Heart right ventricle (tissue), 16 donors: ENCODE data around the gene HIRIP3. TPM values are rescaled to one million over a fixed set of nuclear protein-coding genes. Genes with fewer than 3 reads are reported as not detected.

Experiments
- ATAC-seq, 8 donors: fragments of 200-7000 bp; cut with Tn5 transposase; one replicate each; pipeline ENCODE4 v1.9.1; 2020; ENCODE audit warnings: mild to moderate bottlenecking in 8 of 8, moderate library complexity in 8 of 8, moderate number of reproducible peaks in 1 of 8
- DNase-seq, 2 donors: peaks; one replicate each; pipeline ENCODE4 v3.0.0-alpha.2; 2020
- H3K27ac ChIP-seq, 10 donors: fragments of 200-600 bp; sonication (generic) in 2 of 10; one replicate each; pipeline versions ENCODE4 v1.5.0 to v1.8.0; 2020 to 2022; ENCODE audit warnings: mild to moderate bottlenecking in 3 of 10
- H3K27me3 ChIP-seq, 7 donors: fragments of 200-600 bp; one replicate each; pipeline ENCODE4 v1.8.0; 2021 to 2022; ENCODE audit warnings: mild to moderate bottlenecking in 2 of 7
- H3K36me3 ChIP-seq, 9 donors: fragments of 200-600 bp; sonication (generic) in 1 of 9; one replicate each; pipeline versions ENCODE4 v1.5.0 to v1.8.0; 2020 to 2022; ENCODE audit warnings: mild to moderate bottlenecking in 2 of 9
- H3K4me1 ChIP-seq, 9 donors: fragments of 200-600 bp; sonication (generic) in 1 of 9; one replicate each; pipeline versions ENCODE4 v1.5.0 to v1.8.0; 2020 to 2022; ENCODE audit warnings: mild to moderate bottlenecking in 4 of 9
- H3K4me3 ChIP-seq, 10 donors: fragments of 200-600 bp; sonication (generic) in 2 of 10; one replicate each; pipeline versions ENCODE4 v1.5.0 to v1.8.0; 2020 to 2022; ENCODE audit warnings: mild to moderate bottlenecking in 7 of 10, moderate library complexity in 2 of 10
- H3K9me3 ChIP-seq, 11 donors: fragments of 200-600 bp in 10 of 11; sonication (generic) in 2 of 11; one replicate each; pipeline versions ENCODE4 v1.5.0 to v1.8.0; 2013 to 2022; ENCODE audit warnings: mild to moderate bottlenecking in 2 of 11, control low read depth in 1 of 11, moderate library complexity in 1 of 11
- CTCF ChIP-seq, 9 donors: fragments of 200-600 bp; sonication (generic) in 2 of 9; IDR thresholded peaks; one replicate each; pipeline versions ENCODE4 v1.5.0 to v1.8.0; 2021 to 2022; ENCODE audit warnings: antibody characterized with exemption in 9 of 9, mild to moderate bottlenecking in 5 of 9, moderate library complexity in 1 of 9
- WGBS, 2 donors: extraction: QIAGEN DNeasy Blood & Tissue Kit; methylation state at CpG; one replicate each; pipeline ENCODE4 v1.1.7; 2013; ENCODE audit warnings: inconsistent platforms in 1 of 2; 5-methylcytosine and 5-hydroxymethylcytosine counted together
- intact Hi-C, 10 donors: fragments of 100-400 bp; cut with DNase I; formaldehyde crosslinking; loops; one replicate each; pipeline versions ENCODE4 v1.11.1 to v1.14.2; 2022
- polyA plus RNA-seq, 2 donors: library from polyadenylated mRNA; stranded (reverse); fragments of 200-250 nt; gene quantifications; one replicate each; pipeline ENCODE4 v1.2.3, GENCODE V29; 2013
- total RNA-seq, 10 donors: library from RNA; stranded (reverse); fragmentation: NEBNext Ultra II Directional in 3 of 10; extraction: Animal tissue kit (Norgen Biotek cat#: 25700) in 3 of 10; gene quantifications; one replicate each; pipeline versions ENCODE4 v1.2.1 to v1.2.4, GENCODE V29; 2021 to 2023
- donor health status: Arrhythmogenic right ventricular cardiomyopathy.
- donor health status: ischemic (EF 13 %, LVEDD 7.1; RV severe dilation, severe dysfunction).
- donor health status: healthy with polysubstance abuse.
- donor health status: DM: no; HTN: yes; CAD: no.
- donor health status: DM: no; HTN: no; CAD: no.
- donor health status: ischemic (EF 25% LVEDD 6.9; RV normal size, moderate dysfunction).
- donor health status: ischemic (EF 25% LVEDD 5.7; RV mildly dilated, moderate dysfunction).
- donor health status: healthy.
- donor health status: DM: yes; HTN: yes; CAD: no.
- donor health status: Ischemic cardiomyopathy.
- donor health status: ischemic (EF 35%, LVEDD 5.7; RV mildly dilated, moderate dysfunction).
- donor health status: nonischemic (EF 11% LVEDD 7.7; RV severe dilation, severe dysfunction).
- donor health status: DM: yes; HTN: yes; CAD: no.
- donor health status: PGD.
- donor health status: ischemic (EF 29% LVEDD 5.4; RV normal size, mild dysfunction).
- donor health status: nonischemic (EF 23%, LVEDD 6.1; RV moderate dilation, normal function).

Gene HIRIP3
- total and polyA plus RNA-seq, 12 donors, result 14.4 to 23.2 (median 17.7) TPM

GRCh38 chr16:29990034-29990433 lies 5.4 kb downstream of the HIRIP3 start:
- peaks cover 8 to 90% (median 68%) of the 10 kb centered on the region in 9 donors for H3K36me3 ChIP-seq
- WGBS, 2 donors, result 92 to 96% methylated on average over 2 of the region's 2 CpGs
- no peaks in the 10 kb centered on the region for H3K27me3 ChIP-seq
- H3K27ac ChIP-seq, result no peak overlapping the region
- H3K4me3 ChIP-seq, result no peak overlapping the region
- intact Hi-C loops, result loop anchor here in 3 of 10 donors (10.0 kb wide), 3 partner anchors 65 to 175 kb away; partner anchors contain the start of genes CDIPT (in 1 of the 3), KCTD13 (in 1 of the 3), PAGR1 (in 1 of the 3) and PRRT2 (in 1 of the 3)
- TF ChIP-seq CTCF (IDR thresholded peaks at IDR 0.05), result no peak
- H3K4me1 ChIP-seq, result peaks cover 4 to 21% (median 14%) of the 10 kb centered on the region in 9 donors
- DNase-seq (no peak), ATAC-seq (no peak)
- no peaks in the 10 kb centered on the region for H3K9me3 ChIP-seq

GRCh38 chr16:29989111-29989858 lies 6.1 kb downstream of the HIRIP3 start:
- intact Hi-C loops, result no loop called here
- no peaks in the 10 kb centered on the region for H3K9me3 ChIP-seq
- H3K36me3 ChIP-seq, result peaks cover 9 to 97% (median 76%) of the 10 kb centered on the region in 9 donors
- no peak overlapping the region for H3K4me3 ChIP-seq
- no peak overlapping the region for H3K27ac ChIP-seq
- H3K4me1 ChIP-seq, result peaks cover 0 to 13% (median 7%) of the 10 kb centered on the region in 9 donors
- 86 to 88% methylated on average over 23 of the region's 23 CpGs for WGBS, 2 donors
- ATAC-seq (no peak), DNase-seq (no peak)
- no peak for TF ChIP-seq CTCF (IDR thresholded peaks at IDR 0.05)
- no peaks in the 10 kb centered on the region for H3K27me3 ChIP-seq

- H3K36me3 ChIP-seq, result peaks cover 9 to 100% (median 84%) of the 10 kb centered on the region in 9 donors
- no peaks in the 10 kb centered on the region for H3K27me3 ChIP-seq
- no peak overlapping the region for H3K4me3 ChIP-seq
- no peak for ATAC-seq
- WGBS, 2 donors, result 87% methylated on average over 17 of the region's 17 CpGs
- no peak for TF ChIP-seq CTCF (IDR thresholded peaks at IDR 0.05)
- intact Hi-C loops, result no loop called here
- peaks cover 0 to 8% (median 0%) of the 10 kb centered on the region in 9 donors for H3K4me1 ChIP-seq
- DNase-seq, result no peak
- no peak overlapping the region for H3K27ac ChIP-seq
- H3K9me3 ChIP-seq, result no peaks in the 10 kb centered on the region
These were observed 6.9 kb downstream of the HIRIP3 start for GRCh38 chr16:29988346-29989075.

GRCh38 chr16:29987371-29988085 lies 7.9 kb downstream of the HIRIP3 start:
- H3K27ac ChIP-seq, result no peak overlapping the region
- TF ChIP-seq CTCF (IDR thresholded peaks at IDR 0.05), result no peak
- H3K9me3 ChIP-seq, result no peaks in the 10 kb centered on the region
- H3K27me3 ChIP-seq, result no peaks in the 10 kb centered on the region
- peaks cover 9 to 100% (median 86%) of the 10 kb centered on the region in 9 donors for H3K36me3 ChIP-seq
- ATAC-seq (peak in 1 of 8 donors; percentile 8), DNase-seq (no peak)
- intact Hi-C loops, result no loop called here
- H3K4me3 ChIP-seq, result no peak overlapping the region
- WGBS, 2 donors, result 95% methylated on average over 35 of the region's 35 CpGs
- peaks cover 0 to 6% (median 0%) of the 10 kb centered on the region in 9 donors for H3K4me1 ChIP-seq
